Daoy (cell line): ENCODE measurements around the gene OR10G8. TPM values are rescaled to one million over a fixed set of nuclear protein-coding genes. Genes with fewer than 3 reads are reported as not detected.

Source experiments
- DNase-seq: peaks from one replicate; pipeline ENCODE4 v3.0.0-alpha.2; 2015; ENCODE audit warnings: low read depth
- total RNA-seq: library from RNA; depleted of rRNA; stranded (reverse); fragments of >200 nt; shearing (Covaris generic); gene quantifications from 2 replicates; pipeline ENCODE4 v1.2.3, GENCODE V29; 2014; rRNA removed

The OR10G8 gene
- total RNA-seq, 1 experiment from 2014 or later: not detected

DNA sequence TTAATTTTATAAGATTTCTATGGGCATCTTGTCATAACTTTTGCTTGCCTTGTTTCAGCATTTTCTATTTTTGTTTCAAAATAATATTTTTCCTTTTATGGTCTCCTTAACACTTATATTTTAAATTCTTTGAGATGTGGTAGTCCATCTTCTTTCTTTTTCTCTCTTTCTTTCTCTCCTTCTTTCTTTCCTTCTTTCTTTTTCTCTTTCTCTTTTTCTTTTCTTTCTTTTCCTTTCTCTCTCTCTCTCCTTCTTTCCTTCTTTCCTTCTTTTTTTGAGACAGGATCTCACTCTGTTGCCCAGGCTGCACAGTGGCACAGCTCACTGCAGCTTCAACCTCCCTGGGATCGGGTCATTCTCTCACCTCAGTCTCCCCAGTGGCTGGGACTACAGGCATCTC, 50.7 kb downstream of the OR10G8 start:
- DNase-seq: no peak

DNA sequence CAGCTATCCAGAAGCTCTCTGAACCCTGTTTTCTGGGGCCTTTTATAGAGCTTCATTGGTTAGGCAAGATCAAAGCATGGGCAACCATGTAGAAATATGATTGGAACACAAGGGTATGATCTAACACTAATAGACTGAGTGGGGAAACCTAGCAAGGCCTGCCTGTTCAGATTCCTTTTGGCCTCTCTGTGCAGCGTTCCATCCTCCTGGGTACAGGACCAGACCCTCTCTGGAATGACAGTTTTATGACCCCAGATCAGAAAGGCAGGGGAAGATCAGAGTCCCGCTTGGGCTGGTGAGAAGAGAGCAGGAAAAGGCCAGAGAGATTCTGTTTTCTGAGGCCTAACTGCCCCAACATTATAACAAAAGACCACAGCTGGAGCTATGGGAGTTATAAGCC, 52.0 kb downstream of the OR10G8 start:
- DNase-seq: no peak

- no peak for DNase-seq
These were observed 53.2 kb downstream of the OR10G8 start for GRCh38 chr11:124079631-124080326.

Other genes starting within 250 kb of the OR10G8 start
- gene OR6M1, start 220.4 kb upstream of the OR10G8 start, total RNA-seq: not detected in 2 replicates
- not detected in 2 replicates for gene TMEM225, start 141.1 kb upstream of the OR10G8 start, total RNA-seq
- not detected in 2 replicates for gene OR8D4, start 124.6 kb upstream of the OR10G8 start, total RNA-seq
- not detected in 2 replicates for gene OR4D5, start 87.2 kb upstream of the OR10G8 start, total RNA-seq
- not detected in 2 replicates for gene OR6T1, start 83.0 kb upstream of the OR10G8 start, total RNA-seq
- gene OR10S1, start 49.0 kb upstream of the OR10G8 start, total RNA-seq: not detected in 2 replicates
- not detected in 2 replicates for gene OR10G6, start 31.6 kb upstream of the OR10G8 start, total RNA-seq
- not detected in 2 replicates for gene OR10G4, start 13.8 kb upstream of the OR10G8 start, total RNA-seq
- not detected in 2 replicates for gene OR10G9, start 3.8 kb upstream of the OR10G8 start, total RNA-seq
- gene OR10G7, start 14.5 kb downstream of the OR10G8 start, total RNA-seq: not detected in 2 replicates
- gene VWA5A, start 88.7 kb downstream of the OR10G8 start, total RNA-seq: 7.5 and 10.5 TPM in 2 replicates
- gene OR10D3, start 156.5 kb downstream of the OR10G8 start, total RNA-seq: not detected in 2 replicates
- not detected in 2 replicates for gene OR8G1, start 214.3 kb downstream of the OR10G8 start, total RNA-seq
- not detected in 2 replicates for gene OR8G5, start 229.6 kb downstream of the OR10G8 start, total RNA-seq